GM12865 (cell line): ENCODE measurements around the gene ANP32A.

Source experiments
- DNase-seq: peaks from one replicate; pipeline ENCODE4 v3.0.0; 2010; ENCODE audit warnings: low read depth
- H3K4me3 ChIP-seq: 2 replicates; pipeline ENCODE4 v1.5.1; 2011; ENCODE audit warnings: mild to moderate bottlenecking, low read depth, low read length, control low read depth
- TF ChIP-seq, protein P1 (sequence below): IDR thresholded peaks from 2 replicates; pipeline ENCODE4 v1.5.1; 2011; ENCODE audit warnings: low read length, control low read depth, low read depth, inconsistent platforms; ENCODE audit not compliant: insufficient read depth; ENCODE audit errors: missing control alignments

ANP32A gene

GRCh38 chr15:68816158-68816557 is 4.5 kb downstream of the ANP32A start:
- peak overlapping the region; percentile 90 for H3K4me3 ChIP-seq
- no peak for DNase-seq

DNA sequence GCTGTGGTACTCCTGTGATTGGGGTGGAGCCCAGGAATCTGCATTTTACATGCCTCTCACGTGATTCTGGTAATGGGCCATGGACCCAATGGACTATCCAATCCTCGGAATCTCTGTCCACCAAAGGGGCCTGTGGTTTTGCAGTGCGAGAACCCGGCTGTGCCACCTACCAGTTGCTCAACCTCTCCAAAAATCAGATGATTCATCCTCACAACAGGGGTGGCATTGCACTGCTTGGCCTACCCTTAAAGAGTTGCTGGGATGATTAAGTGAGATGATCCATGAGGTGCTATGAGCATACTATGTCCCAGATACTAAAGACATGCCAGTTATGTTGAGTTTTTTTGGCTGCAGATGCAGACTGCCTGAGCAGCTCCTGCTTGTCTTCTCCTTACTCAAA is 5.1 kb downstream of the ANP32A start:
- TF ChIP-seq, protein P1, sequence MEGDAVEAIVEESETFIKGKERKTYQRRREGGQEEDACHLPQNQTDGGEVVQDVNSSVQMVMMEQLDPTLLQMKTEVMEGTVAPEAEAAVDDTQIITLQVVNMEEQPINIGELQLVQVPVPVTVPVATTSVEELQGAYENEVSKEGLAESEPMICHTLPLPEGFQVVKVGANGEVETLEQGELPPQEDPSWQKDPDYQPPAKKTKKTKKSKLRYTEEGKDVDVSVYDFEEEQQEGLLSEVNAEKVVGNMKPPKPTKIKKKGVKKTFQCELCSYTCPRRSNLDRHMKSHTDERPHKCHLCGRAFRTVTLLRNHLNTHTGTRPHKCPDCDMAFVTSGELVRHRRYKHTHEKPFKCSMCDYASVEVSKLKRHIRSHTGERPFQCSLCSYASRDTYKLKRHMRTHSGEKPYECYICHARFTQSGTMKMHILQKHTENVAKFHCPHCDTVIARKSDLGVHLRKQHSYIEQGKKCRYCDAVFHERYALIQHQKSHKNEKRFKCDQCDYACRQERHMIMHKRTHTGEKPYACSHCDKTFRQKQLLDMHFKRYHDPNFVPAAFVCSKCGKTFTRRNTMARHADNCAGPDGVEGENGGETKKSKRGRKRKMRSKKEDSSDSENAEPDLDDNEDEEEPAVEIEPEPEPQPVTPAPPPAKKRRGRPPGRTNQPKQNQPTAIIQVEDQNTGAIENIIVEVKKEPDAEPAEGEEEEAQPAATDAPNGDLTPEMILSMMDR, result no peak
- H3K4me3 ChIP-seq, result no peak overlapping the region
- no peak for DNase-seq

More at GRCh38 chr15:68816158-68816557, 4.5 kb downstream of the ANP32A start:
- TF ChIP-seq, protein P1, result no peak

DNA sequence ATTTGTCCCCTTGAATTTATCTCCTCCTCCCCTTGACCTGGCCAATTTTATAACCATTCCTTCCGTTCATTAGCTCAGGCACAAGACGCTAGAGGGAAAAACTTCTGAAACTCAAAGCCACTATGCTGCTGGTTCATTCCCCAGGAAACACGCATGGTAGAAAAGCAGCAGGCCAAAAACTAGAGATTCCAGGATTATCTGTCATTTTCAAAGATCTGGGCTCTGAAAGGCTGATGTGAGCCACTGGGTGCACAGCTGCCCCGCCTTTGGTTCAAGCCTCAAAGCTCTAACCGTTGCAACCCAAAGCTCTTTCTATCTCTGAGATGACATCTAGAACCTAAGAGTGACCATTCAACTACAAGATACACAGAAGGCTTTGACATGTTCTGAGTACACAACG is 6.1 kb downstream of the ANP32A start:
- TF ChIP-seq, protein P1, result no peak
- no peak for DNase-seq
- no peak overlapping the region for H3K4me3 ChIP-seq

DNA sequence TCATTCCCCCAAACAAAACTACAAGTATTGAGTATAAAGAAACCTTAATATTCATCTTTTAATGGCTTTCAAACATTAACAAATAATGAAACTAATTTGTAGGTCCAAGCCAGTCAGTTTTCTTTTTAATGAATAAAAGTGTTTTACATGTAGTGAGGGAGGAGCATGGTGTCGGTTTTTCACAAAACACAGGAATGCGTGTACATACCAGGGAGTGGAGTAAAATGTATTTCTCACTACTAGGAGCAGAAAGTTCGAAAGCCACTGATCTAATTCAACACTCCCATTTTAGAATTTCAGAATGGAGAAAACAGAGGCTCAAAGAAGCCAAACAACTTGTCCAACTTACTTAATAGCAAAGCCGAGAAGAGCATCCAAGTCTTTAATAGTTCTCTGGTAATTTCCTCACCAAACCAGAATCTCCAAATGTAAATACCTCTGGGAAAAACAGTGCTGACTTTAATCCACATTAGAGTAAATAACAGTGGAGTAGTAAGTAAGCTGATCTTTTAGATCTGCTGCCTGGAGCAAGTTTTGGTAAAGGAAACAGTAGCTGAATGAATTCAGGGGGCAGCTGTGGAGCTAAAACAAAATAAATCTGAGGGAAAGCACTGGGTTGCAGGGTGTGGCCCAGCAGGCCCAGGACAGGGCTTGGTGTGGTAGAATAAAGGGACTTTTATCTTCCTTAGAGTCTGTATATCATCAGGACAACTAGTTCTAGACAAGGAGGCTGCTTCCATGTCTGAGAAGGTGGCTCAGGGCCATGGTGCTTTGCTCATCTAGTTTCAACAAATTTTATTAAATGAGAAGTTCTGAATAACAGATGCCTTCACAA is 7.9 kb downstream of the ANP32A start:
- H3K4me3 ChIP-seq, result no peak overlapping the region
- TF ChIP-seq, protein P1, result no peak
- no peak for DNase-seq

DNA sequence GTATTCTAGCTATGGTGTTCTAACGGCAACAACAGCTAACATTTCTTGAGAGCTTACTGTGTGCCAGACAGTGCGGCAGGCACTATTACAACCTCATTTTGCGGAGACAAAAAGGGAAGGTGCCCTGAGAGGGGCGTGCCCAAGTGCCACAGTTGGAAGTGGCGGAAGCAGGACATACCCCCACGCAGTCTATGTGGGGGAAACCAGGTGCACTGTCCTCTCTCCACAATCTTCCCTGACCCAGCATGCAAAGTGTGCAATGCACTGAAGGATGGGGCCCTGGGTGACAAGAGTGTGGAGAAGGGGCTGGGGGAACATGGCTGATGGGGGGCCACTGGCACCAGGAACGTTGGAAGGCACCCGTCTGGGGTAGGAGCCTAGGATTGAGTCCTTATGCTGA is 8.6 kb downstream of the ANP32A start:
- TF ChIP-seq, protein P1, result no peak
- no peak overlapping the region for H3K4me3 ChIP-seq
- DNase-seq, result no peak

DNA sequence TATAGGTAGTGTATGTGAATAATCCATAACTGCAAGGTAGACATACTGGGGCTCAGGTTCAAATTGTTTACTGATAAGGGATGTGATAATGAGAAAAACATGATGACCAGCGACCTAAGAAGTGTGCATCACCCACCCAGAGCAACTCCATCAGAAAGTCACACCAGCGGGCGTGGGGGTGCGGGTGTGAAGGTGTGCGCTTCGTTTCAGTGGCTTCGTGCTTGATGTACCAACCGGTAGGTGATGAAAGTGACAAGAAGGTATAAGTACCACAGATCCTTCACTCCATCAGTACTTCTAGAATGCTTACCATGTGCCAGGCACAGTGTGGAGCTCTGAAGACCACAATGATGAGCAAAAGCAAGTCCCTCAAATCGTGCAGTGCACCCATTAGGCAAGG is 11.2 kb downstream of the ANP32A start:
- H3K4me3 ChIP-seq, result no peak overlapping the region
- no peak for DNase-seq
- TF ChIP-seq, protein P1, result no peak

DNA sequence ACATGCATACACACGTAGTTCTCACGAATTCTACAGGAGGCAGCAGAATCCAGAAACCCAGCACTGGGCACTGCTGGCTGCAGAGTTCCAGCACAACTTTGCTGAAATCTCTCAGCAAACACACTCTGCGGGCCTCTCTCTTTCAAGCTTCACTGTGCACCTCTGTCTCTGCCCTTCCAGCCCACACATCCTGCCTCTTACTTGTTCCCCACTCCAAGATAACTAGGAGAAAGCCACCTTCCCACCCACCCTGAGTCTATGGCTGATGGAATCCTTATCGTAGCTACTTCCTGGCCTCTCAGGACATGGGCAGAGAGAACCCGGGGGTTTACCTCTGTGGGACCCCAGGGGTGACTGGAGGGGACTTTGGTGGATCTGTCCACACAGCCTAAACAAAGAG is 11.9 kb downstream of the ANP32A start:
- no peak overlapping the region for H3K4me3 ChIP-seq
- no peak for DNase-seq

More for the DNA sequence above, 11.9 kb downstream of the ANP32A start:
- TF ChIP-seq, protein P1, result no peak
